ENCODE data around the gene NR2C2.

DNA sequence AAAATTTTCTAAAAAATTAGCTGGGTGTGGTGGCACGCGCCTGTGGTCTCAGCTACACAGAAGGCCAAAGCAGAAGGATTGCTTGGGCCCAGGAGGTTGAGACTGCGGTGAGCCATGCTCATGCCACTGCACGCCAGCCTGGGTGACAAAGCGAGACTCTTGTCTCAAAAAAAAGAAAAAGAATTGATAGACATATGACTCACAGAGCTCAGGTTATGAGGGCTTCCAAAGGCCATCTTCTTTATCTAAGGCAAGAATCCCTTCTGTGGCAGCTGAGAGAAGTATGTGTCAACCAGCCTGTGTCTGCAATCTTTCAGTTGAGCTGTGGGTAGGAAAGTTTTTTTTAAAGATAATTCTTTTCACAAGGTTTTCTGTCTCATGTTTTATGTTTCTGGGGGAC is 63.8 kb downstream of the NR2C2 start:
- TF ChIP-seq POLR2A (IDR thresholded peaks at IDR 0.05), result no peak
- TF ChIP-seq, protein P1, sequence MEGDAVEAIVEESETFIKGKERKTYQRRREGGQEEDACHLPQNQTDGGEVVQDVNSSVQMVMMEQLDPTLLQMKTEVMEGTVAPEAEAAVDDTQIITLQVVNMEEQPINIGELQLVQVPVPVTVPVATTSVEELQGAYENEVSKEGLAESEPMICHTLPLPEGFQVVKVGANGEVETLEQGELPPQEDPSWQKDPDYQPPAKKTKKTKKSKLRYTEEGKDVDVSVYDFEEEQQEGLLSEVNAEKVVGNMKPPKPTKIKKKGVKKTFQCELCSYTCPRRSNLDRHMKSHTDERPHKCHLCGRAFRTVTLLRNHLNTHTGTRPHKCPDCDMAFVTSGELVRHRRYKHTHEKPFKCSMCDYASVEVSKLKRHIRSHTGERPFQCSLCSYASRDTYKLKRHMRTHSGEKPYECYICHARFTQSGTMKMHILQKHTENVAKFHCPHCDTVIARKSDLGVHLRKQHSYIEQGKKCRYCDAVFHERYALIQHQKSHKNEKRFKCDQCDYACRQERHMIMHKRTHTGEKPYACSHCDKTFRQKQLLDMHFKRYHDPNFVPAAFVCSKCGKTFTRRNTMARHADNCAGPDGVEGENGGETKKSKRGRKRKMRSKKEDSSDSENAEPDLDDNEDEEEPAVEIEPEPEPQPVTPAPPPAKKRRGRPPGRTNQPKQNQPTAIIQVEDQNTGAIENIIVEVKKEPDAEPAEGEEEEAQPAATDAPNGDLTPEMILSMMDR (IDR thresholded peaks at IDR 0.05), result no peak
